ENCODE measurements around the gene CDX1.
A peak's percentile ranks its signal among the peaks of the same experiment; 100 is the strongest.

Gene CDX1

GRCh38 chr5:150166650-150167511, at the start of gene CDX1:
CDX1 (plus strand) TSS chr5:150166778; CDS start chr5:150166877, 99 bp downstream.
- no peak for DNase-seq (ENCODE audit: low read depth)

GRCh38 chr5:150117945-150118560, 48.5 kb upstream of the CDX1 start:
- DNase-seq (ENCODE audit: low read depth): no peak

- DNase-seq (ENCODE audit: low read depth): no peak
Measured at GRCh38 chr5:150118561-150119229, 47.9 kb upstream of the CDX1 start.

GRCh38 chr5:150119421-150120061, 47.0 kb upstream of the CDX1 start:
- DNase-seq (ENCODE audit: low read depth): no peak

- no peak for DNase-seq (ENCODE audit: low read depth)
Measured at GRCh38 chr5:150120062-150120441, 46.5 kb upstream of the CDX1 start.

- no peak for DNase-seq (ENCODE audit: low read depth)
Measured at GRCh38 chr5:150120617-150121447, 45.7 kb upstream of the CDX1 start.

- DNase-seq (ENCODE audit: low read depth): no peak
Measured at GRCh38 chr5:150121448-150122157, 45.0 kb upstream of the CDX1 start.

GRCh38 chr5:150122158-150122510, 44.4 kb upstream of the CDX1 start:
- DNase-seq (ENCODE audit: low read depth): peak; percentile 49

- DNase-seq (ENCODE audit: low read depth): no peak
Measured at GRCh38 chr5:150122536-150123481, 43.8 kb upstream of the CDX1 start.

- no peak for DNase-seq (ENCODE audit: low read depth)
Measured at GRCh38 chr5:150123542-150123941, 43.0 kb upstream of the CDX1 start.

- DNase-seq (ENCODE audit: low read depth): no peak
Measured at GRCh38 chr5:150124111-150124557, 42.4 kb upstream of the CDX1 start.

- DNase-seq (ENCODE audit: low read depth): no peak
Measured at GRCh38 chr5:150124596-150124995, 42.0 kb upstream of the CDX1 start.

GRCh38 chr5:150125334-150125733, 41.2 kb upstream of the CDX1 start:
- no peak for DNase-seq (ENCODE audit: low read depth)

- DNase-seq (ENCODE audit: low read depth): no peak
Measured at GRCh38 chr5:150126199-150126920, 40.2 kb upstream of the CDX1 start.

- no peak for DNase-seq (ENCODE audit: low read depth)
Measured at GRCh38 chr5:150126921-150127265, 39.7 kb upstream of the CDX1 start.

GRCh38 chr5:150129454-150129812, 37.1 kb upstream of the CDX1 start:
- no peak for DNase-seq (ENCODE audit: low read depth)

- DNase-seq (ENCODE audit: low read depth): peak; percentile 81
Measured at GRCh38 chr5:150129813-150130492, 36.6 kb upstream of the CDX1 start.

GRCh38 chr5:150130493-150130922, 36.1 kb upstream of the CDX1 start:
- no peak for DNase-seq (ENCODE audit: low read depth)

GRCh38 chr5:150131461-150131860, 35.1 kb upstream of the CDX1 start:
- no peak for DNase-seq (ENCODE audit: low read depth)
